ENCODE data around the gene OCIAD1. TPM values are rescaled to one million over a fixed set of nuclear protein-coding genes. Genes with fewer than 3 reads are reported as not detected.

Gene OCIAD1
- total RNA-seq, 2 experiments from 2014 or later: 76.1 to 136 TPM

GRCh38 chr4:48907706-48908477, 77.0 kb downstream of the OCIAD1 start:
- intact Hi-C loops (cut with micrococcal nuclease; ENCODE audit: unreplicated experiment): loop anchor here (2.0 kb wide), 1 partner anchor 329 kb away; no protein-coding TSS in a partner anchor
- BruUV-seq (replicated peaks): no TSS peak

GRCh38 chr4:48908687-48909086, 77.8 kb downstream of the OCIAD1 start:
- no peak overlapping the region for H2AFZ ChIP-seq (ENCODE audit: low read length)
- DNase-seq (ENCODE audit: low spot score): no peak
- no peak overlapping the region for H3K4me2 ChIP-seq (ENCODE audit: low read length)
- POLR2A ChIA-PET: interaction anchor here (1.0 kb wide), 1 partner anchor 329 kb away, joined by 3 read pairs; no protein-coding TSS in a partner anchor
- no TSS peak for BruUV-seq (replicated peaks)
- H3K4me3 ChIP-seq (ENCODE audit: low read depth, low read length, poor library complexity, severe bottlenecking): no peak overlapping the region
- TF ChIP-seq CTCF (conservative IDR thresholded peaks at IDR 0.05; ENCODE audit: low read length) (no peak), EZH2phosphoT487 (IDR thresholded peaks at IDR 0.05; ENCODE audit: borderline replicate concordance, low read depth, low read length) (no peak)
- no peak overlapping the region for H3K27ac ChIP-seq (ENCODE audit: low read depth, low read length, poor library complexity, severe bottlenecking)
- H3K79me2 ChIP-seq (ENCODE audit: insufficient read depth, low read depth, low read length): peaks cover 22% of the 10 kb centered on the region
- no peaks in the 10 kb centered on the region for H3K9me3 ChIP-seq (ENCODE audit: low read length)
- intact Hi-C loops (cut with micrococcal nuclease; ENCODE audit: unreplicated experiment): no loop called here
- H3K9me2 ChIP-seq (ENCODE audit: insufficient read depth, low read length): no peaks in the 10 kb centered on the region
- no peaks in the 10 kb centered on the region for H4K20me1 ChIP-seq (ENCODE audit: insufficient read depth, low read length)
- H3K4me1 ChIP-seq (ENCODE audit: insufficient read depth, low read length, poor library complexity, severe bottlenecking): peaks cover 28% of the 10 kb centered on the region
- CTCF ChIA-PET (ENCODE audit: unreplicated experiment): no interaction called here
- H3K36me3 ChIP-seq (ENCODE audit: insufficient read depth, low read length): peaks cover 9% of the 10 kb centered on the region

More at GRCh38 chr4:48907706-48908477, 77.0 kb downstream of the OCIAD1 start:
- no peaks in the 10 kb centered on the region for H3K9me2 ChIP-seq (ENCODE audit: insufficient read depth, low read length)
- no peak overlapping the region for H3K27ac ChIP-seq (ENCODE audit: low read depth, low read length, poor library complexity, severe bottlenecking)
- H3K4me1 ChIP-seq (ENCODE audit: insufficient read depth, low read length, poor library complexity, severe bottlenecking): peaks cover 28% of the 10 kb centered on the region
- no peak for DNase-seq (ENCODE audit: low spot score)
- no peak overlapping the region for H3K4me2 ChIP-seq (ENCODE audit: low read length)
- no peak for TF ChIP-seq CTCF (conservative IDR thresholded peaks at IDR 0.05; ENCODE audit: low read length)
- TF ChIP-seq EZH2phosphoT487 (IDR thresholded peaks at IDR 0.05; ENCODE audit: borderline replicate concordance, low read depth, low read length): no peak
- 0 out of 2 replicates have a peak overlapping the region, but pooled peaks have one; percentile 25 for H2AFZ ChIP-seq (ENCODE audit: low read length)
- H3K79me2 ChIP-seq (ENCODE audit: insufficient read depth, low read depth, low read length): peaks cover 22% of the 10 kb centered on the region
- H3K36me3 ChIP-seq (ENCODE audit: insufficient read depth, low read length): peaks cover 15% of the 10 kb centered on the region
- CTCF ChIA-PET (ENCODE audit: unreplicated experiment): no interaction called here
- no peaks in the 10 kb centered on the region for H3K9me3 ChIP-seq (ENCODE audit: low read length)
- H4K20me1 ChIP-seq (ENCODE audit: insufficient read depth, low read length): no peaks in the 10 kb centered on the region
- H3K4me3 ChIP-seq (ENCODE audit: low read depth, low read length, poor library complexity, severe bottlenecking): no peak overlapping the region
- POLR2A ChIA-PET: interaction anchor here (0.6 to 1.9 kb wide), 4 partner anchors 10 to 134 kb away, joined by 3 to 8 read pairs (median 6); no protein-coding TSS in a partner anchor

GRCh38 chr4:48909697-48910096, 78.8 kb downstream of the OCIAD1 start:
- H3K36me3 ChIP-seq (ENCODE audit: insufficient read depth, low read length): peaks cover under 1% of the 10 kb centered on the region; the same call in 1 of the 2 replicates
- ChIA-PET CTCF (ENCODE audit: unreplicated experiment) (interaction anchor here (0.6 kb wide), 1 partner anchor 1092 kb away, joined by 4 read pairs; no protein-coding TSS in a partner anchor), POLR2A (interaction anchor here (0.6 to 1.0 kb wide), 2 partner anchors 330 to 658 kb away, joined by 3 read pairs; no protein-coding TSS in a partner anchor)
- no peaks in the 10 kb centered on the region for H3K9me2 ChIP-seq (ENCODE audit: insufficient read depth, low read length)
- H3K79me2 ChIP-seq (ENCODE audit: insufficient read depth, low read depth, low read length): peaks cover 17% of the 10 kb centered on the region
- peaks cover 19% of the 10 kb centered on the region for H3K4me1 ChIP-seq (ENCODE audit: insufficient read depth, low read length, poor library complexity, severe bottlenecking)
- H2AFZ ChIP-seq (ENCODE audit: low read length): no peak overlapping the region
- no peak for DNase-seq (ENCODE audit: low spot score)
- TF ChIP-seq EZH2phosphoT487 (IDR thresholded peaks at IDR 0.05; ENCODE audit: borderline replicate concordance, low read depth, low read length): no peak
- no peak for TF ChIP-seq CTCF (conservative IDR thresholded peaks at IDR 0.05; ENCODE audit: low read length)
- BruUV-seq (replicated peaks): no TSS peak
- no peaks in the 10 kb centered on the region for H4K20me1 ChIP-seq (ENCODE audit: insufficient read depth, low read length)
- no peak overlapping the region for H3K4me2 ChIP-seq (ENCODE audit: low read length)
- intact Hi-C loops (cut with micrococcal nuclease; ENCODE audit: unreplicated experiment): no loop called here
- H3K27ac ChIP-seq (ENCODE audit: low read depth, low read length, poor library complexity, severe bottlenecking): no peak overlapping the region
- no peaks in the 10 kb centered on the region for H3K9me3 ChIP-seq (ENCODE audit: low read length)
- H3K4me3 ChIP-seq (ENCODE audit: low read depth, low read length, poor library complexity, severe bottlenecking): no peak overlapping the region
